DND-41 (cell line): ENCODE measurements around the gene PDIK1L.

Experiments
- CTCF ChIP-seq: IDR thresholded peaks from 2 replicates; pipeline ENCODE4 v1.5.1; 2012; ENCODE audit warnings: borderline replicate concordance, low read length, moderate library complexity, mild to moderate bottlenecking; ENCODE audit not compliant: poor library complexity, severe bottlenecking; ENCODE audit errors: extremely low read depth
- EZH2 ChIP-seq: IDR thresholded peaks from 3 replicates; pipeline ENCODE4 v1.6.1; 2012; ENCODE audit warnings: borderline replicate concordance, low read depth, mild to moderate bottlenecking, moderate library complexity, low read length, inconsistent platforms; ENCODE audit not compliant: severe bottlenecking

- no peak for TF ChIP-seq EZH2
- TF ChIP-seq CTCF = no peak
Measured at GRCh38 chr1:26098602-26099001, 13.0 kb upstream of the PDIK1L start.
